Left lobe of liver (tissue), 2 donors: ENCODE results near the gene NBL1. TPM values are rescaled to one million over a fixed set of nuclear protein-coding genes. Genes with fewer than 3 reads are reported as not detected.
A peak's percentile ranks its signal among the peaks of the same experiment; 100 is the strongest.

Experiments
- ATAC-seq: fragments of 200-7000 bp; cut with Tn5 transposase; one replicate; pipeline ENCODE4 v1.9.1; 2020; ENCODE audit warnings: mild to moderate bottlenecking, moderate library complexity
- DNase-seq: peaks from one replicate; pipeline ENCODE4 v3.0.0-alpha.2; 2020; ENCODE audit warnings: low spot score
- total RNA-seq: library from RNA; stranded (reverse); gene quantifications from one replicate; pipeline ENCODE4 v1.2.1, GENCODE V29; 2021
- donor health status: DM: no; HTN: no; CAD: no; lungs with moderate emphysema.
- donor health status: DM: no; HTN: yes; CAD: no.

NBL1 gene, protein sequence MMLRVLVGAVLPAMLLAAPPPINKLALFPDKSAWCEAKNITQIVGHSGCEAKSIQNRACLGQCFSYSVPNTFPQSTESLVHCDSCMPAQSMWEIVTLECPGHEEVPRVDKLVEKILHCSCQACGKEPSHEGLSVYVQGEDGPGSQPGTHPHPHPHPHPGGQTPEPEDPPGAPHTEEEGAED
- 2.5 TPM for total RNA-seq

DNA sequence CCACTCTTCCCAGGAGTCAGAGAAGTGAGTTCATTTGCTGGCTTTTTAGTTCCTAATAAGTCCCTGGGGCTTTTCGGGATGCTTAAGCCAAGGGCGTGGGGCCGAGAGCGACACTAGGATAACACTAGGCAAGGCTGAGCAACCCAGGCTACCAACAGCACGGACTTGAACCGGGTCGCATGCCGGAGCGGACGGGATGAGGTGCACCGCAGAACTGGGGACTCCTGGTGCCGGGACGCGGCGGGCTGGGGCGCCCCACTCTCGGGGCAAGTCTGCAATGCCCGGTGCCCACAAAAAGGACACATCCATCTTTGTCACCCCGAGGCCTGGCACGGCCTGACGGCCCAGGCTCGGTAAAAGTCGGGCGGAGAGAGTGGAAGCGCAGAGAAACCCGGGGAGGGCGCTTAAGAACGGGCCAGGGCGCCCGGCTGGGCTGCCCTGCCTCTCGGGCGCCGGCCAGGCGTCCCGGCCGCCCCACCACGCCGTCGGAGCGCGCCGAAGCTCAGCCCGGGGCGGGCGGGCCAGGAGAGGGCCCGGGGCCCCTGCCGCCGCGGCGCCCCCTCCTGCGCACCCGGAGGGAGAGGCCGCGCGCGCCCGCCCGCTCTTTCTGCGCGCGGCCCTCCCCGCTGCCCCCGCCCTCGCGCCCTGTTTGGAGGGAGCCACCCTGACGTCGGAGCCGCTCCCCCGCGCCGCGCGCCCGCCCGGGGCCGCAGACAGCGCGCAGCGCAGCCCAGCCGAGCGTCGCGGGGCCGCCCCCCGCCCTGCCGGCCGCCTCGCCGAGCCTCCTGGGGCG lies at the start of gene NBL1:
NBL1 (plus strand) TSS at position 710 of the 793 bp plus-strand sequence. CDS start 10,720 bp downstream, outside the sequence.
- DNase-seq (no peak), ATAC-seq (peak; percentile 62)

DNA sequence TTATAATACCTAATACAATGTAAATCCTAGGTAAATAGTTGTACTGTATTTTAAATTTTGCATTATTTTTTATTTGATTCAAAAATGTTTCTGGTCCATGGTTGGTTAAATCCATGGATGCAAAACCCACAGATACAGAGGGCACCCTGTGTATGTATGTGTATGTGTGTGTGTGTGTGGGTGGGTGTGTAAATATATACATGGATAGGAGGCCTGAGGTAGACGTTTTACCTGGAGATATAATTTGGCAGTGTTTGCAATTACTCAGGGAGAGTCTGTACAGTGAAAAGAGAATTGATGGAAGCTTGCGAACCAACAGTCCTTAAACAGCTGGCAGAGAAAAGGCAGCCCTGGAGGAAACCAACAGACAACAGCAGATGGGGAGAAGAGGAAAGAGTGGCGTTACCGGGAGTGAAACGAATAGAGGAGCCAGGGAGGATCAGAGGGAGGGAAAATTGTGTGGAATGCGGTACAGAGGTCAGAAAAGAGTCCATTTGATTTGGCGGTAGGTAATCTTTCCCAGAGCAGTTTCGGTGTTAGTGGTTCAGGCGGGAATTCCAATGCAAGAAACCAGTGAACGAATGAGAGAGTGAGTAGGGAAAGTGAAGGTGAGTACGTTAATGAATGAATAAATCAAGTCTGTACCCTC lies 47.9 kb upstream of the NBL1 start:
- no peak for DNase-seq
- ATAC-seq, result peak; percentile 64

DNA sequence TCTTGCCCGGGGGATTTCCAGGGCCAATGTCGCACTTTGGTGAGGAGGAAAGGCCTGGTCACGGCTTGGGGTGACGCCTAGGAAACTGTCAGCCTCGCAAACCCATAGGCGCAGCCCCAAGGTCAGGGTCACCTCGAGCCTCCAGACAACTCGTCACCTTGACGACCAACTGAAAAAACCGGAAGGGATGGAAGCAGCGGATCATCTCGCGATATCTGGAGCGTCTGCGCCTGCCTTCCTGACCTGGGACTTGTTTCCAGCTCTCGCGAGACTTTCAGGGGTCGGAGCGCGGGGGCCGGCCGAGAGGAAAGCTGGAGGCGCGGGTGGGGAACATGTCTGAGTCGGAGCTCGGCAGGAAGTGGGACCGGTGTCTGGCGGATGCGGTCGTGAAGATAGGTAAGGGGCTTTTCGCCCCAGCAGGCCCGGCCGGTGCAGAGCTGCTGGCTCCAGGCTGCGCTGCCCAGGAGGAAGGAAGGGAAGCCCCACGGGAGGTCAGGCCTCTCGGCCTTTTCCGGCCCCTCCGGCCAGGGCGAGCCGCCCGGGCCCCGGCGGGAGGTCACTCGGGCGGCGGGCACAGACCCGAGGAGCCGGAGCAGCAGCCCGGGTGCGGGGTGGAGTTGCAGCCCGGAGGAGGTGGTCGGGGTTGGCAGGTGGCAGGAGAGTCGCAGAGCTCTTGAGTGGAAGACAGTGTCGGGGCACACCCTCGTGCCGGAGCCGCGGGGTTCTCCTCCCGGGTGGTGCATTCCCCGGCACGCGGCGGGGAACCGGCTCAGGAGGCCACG lies 47.2 kb upstream of the NBL1 start:
- peak; percentile 97 for DNase-seq
- peak; percentile 93 for ATAC-seq

DNA sequence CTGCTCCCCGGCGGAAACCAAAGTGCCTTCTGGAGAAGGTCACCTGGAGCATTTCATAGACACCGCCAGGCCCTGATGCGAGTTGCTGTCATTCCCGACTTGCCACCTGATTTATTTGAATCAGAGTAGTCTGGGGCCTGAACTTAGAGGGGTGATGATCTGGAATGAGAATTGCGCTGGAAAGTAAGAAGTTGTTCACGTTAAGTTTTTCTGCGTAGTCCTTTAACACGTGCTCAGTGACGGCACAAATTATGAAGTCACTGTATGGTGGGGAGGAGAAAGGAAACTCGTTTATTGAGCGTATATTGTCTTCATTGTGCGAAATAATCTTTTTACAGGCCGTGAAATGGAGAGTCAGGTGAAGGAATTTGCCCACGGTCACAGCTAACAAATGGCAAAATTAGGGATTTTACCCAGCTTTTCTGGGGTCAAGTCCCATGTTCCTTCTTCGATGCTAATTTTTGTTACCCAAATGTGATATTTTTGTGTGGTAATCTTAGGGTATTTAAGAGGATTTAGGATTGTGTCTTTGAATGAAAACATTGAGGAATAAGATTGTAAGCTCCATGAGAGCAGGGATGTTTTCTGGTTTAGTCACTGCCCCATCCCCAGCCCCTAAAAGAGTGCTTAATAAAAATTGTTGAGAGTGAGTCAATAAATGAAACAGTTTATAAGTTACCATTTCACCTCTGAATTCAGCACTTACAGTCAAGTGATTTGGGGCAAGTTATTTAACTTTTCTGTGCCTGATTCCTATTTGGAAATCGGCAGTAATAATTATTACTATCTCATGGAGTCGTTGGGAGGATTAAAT lies 46.4 kb upstream of the NBL1 start:
- no peak for DNase-seq
- no peak for ATAC-seq

DNA sequence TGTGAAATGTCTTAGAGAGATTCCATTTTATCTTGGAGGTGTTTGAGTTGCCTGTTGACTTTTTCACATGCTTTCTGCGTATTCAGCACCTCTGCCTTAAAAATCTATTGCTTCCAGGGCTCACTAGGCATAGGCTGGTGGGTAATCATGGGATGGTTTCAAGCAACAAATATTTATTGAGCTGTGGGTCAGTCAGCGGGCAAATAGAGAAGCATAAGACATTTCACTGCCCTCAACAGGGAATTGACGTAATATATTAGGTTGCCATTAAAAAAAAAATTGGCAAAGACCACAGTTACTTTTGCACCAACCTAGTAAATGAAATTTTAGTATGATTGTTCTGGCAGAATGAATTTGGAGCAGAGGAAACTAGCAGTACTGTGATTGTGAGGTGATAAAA lies 44.3 kb upstream of the NBL1 start:
- DNase-seq, result no peak

DNA sequence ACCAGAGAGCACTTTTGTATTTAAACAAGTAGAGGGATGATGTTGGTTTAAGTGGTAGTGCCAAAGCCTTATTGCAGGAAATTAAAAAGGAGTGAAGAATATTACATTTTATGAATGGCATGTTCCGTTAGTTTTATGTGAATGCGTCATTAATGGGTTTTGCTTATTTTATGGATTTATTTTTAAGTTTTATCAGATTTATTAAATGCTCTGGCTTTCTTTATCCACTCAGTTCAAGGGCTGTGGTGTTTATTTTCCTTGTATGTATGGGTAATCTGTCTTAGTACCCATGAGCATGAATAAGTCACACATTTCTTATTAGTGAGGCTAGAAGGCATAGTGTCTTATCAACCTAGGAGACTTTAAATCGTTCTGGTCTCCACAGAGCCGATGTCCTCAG lies 41.6 kb upstream of the NBL1 start:
- DNase-seq (no peak), ATAC-seq (no peak)

More for the DNA sequence above, 44.3 kb upstream of the NBL1 start:
- ATAC-seq, result no peak

DNA sequence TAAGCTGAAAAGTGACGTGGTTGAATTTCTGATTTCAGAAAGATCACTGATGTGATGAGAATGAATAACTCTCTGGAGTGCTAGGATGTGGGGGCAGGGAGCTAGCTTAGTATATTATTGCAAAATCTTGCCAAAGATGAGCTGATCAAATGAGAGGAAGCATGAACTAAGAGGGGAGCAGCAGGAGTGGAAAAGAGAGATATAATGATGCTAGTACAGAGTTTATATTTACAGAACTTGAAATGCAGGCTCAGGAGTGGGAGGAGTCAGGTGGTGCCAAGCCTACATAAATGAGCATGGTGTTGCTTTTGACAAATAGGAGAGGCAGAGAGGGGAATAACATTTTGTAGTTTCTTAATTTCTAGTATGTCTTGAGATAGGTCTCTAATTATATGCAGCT lies 38.1 kb upstream of the NBL1 start:
- peak; percentile 22 for ATAC-seq
- DNase-seq, result no peak

DNA sequence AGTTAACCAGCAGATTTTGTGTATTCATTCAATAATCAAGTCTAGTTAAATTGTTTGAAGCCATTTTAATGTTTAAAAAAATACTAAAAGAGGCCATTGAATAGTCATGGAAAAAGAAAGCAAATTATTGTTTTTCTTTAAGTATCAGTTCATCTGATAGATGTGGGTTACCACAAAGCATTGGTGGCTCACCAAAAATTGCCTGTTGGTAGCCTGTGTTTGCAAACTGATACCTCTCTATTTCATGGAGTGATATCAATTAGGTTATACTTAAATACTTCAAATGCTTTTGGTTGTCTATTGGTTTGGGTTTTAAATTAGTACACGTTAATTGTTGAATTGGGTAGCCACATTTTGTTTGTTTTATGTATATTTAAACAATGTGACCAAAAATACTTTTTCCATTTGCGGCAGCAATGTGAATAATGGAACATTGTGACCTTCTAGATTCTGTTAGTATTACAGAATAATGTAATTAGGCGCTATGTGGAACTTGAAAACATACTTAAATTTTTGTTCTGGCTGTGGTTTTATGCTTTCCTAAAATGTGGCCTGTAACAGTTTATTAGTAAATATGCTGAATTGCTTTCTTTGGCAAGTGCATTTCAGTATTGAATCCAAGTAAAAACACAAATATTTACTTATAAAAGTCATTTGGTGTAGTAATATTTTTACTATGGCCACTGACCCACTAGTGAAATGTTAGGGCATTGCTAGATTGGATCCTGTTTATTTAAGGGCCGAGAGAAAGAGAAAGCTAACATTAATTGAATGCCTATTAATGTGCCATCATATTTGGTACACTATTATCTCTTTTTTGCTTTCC lies 37.1 kb upstream of the NBL1 start:
- ATAC-seq, result peak; percentile 80
- no peak for DNase-seq

DNA sequence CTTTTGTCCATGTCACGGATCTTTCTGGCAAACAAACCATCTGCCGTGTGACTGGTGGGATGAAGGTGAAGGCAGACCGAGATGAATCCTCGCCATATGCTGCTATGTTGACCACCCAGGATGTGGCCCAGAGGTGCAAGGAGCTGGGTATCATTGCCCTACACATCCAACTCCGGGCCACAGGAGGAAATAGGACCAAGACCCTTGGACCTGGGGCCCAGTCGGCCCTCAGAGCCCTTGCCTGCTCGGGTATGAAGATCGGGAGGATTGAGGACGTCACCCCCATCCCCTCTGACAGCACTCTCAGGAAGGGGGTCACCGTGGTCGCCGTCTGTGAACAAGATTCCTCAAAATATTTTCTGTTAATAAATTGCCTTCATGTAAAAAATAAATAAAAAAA lies 35.9 kb upstream of the NBL1 start:
- DNase-seq (no peak), ATAC-seq (no peak)

DNA sequence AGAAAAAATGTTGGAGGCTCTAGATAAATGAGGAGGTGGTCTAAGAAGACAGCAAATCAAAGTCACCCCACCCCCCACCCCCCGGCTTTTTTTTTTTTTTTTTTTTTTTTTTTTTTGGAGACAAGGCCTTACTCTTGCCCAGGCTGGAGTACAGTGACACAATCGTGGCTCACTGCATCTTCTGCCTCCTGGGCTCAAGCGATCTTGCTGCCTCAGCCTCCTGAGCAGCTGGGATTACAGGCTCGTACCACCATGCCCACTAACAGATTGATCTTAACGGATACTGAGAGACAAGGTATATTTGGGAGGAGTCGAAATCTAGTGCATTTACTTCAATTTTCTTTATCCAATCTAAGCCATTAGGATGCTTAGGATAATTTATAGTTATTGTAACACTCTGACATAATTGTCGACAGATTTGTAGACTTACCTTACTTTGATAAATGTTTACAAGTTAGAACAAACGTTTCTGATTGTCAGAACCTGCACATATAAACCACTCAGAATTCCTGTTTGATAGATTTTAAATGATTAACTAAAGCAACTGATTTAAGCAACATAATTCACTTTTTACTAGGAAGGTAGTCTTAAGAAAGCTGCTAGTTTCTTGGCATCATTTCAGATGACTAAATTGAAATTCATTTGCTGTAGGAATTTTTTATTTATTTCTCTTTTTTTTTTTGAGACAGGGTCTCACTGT lies 33.7 kb upstream of the NBL1 start:
- DNase-seq (no peak), ATAC-seq (no peak)

DNA sequence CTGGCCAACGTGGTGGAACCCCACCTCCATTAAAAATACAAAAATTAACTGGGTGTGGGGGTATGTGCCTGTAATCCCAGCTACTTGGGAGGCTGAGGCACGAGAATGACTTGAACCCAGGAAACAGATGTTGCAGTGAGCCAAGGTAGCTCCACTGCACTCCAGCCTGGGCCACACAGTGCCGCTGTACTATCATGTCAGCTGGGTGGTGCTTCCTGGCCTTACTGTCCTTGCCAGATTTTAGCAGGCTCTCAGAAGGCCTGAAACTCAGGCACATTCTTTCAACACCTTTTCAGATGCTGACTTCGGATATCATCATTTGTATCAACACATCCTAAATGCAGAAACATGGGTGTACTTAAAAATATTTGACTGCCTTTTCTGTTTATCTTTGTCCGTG lies 31.6 kb upstream of the NBL1 start:
- DNase-seq, result no peak
- ATAC-seq, result no peak

DNA sequence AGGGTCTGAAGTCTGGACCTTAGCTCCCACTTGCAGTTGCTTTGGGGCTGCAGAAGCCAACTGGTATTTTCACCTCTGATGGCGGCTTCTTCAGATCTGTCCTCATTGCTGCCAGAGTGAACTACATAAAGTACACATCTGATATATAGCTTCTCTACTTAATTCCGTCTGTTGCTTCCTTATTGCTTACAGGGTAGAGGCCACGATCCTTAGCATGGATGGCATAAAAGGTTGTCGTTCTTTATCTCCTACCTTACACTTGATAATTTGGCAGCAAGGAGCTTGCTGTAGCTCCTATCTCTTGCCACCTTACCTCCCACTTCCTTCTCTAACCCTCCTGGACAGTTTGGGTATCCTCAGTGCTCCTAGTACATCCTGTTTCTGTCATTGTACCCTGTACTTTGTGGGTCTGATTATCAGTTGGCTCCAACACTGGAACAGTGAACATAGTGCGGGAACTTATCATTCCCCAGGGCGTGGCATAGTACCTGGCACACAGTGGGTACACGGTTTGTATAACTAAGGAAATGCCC lies 30.9 kb upstream of the NBL1 start:
- DNase-seq (no peak), ATAC-seq (no peak)

DNA sequence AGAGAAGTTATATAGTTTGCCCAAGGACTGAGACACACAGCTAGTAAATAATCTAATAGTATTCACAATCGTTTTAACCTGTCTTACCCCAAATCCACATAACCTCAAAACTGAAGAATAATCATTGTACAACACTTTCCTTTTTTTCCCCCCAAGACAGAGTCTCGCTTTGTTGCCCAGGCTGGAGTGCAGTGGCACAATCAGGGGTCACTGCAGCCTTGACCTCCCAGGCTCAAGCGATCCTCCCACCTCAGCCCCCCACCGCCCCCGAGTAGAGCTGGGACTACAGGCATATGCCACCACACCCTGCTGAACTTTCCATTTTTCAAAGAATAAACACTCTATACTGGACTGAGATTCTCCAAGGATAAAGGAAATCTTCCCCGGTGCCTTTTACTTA lies 28.7 kb upstream of the NBL1 start:
- DNase-seq, result no peak

DNA sequence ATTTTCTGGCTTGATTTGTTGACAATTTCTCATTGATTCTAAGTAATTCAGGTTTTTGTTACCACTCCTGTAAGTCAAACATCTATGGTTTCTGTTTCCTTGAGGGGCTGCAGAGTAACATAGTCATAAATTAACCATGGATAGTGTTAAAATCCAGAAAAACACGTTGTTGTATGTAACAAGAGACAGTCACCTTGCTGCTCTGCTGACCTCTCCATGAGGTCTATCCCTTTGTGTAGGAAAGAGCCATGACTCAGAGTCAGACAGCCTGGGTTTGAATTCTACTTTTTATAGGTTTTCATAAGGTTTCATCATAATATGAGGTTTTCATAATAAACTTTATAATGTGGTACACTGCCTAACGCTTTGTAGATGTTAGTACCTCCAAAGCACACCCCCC lies 27.6 kb upstream of the NBL1 start:
- DNase-seq, result no peak

More for the DNA sequence above, 28.7 kb upstream of the NBL1 start:
- no peak for ATAC-seq

DNA sequence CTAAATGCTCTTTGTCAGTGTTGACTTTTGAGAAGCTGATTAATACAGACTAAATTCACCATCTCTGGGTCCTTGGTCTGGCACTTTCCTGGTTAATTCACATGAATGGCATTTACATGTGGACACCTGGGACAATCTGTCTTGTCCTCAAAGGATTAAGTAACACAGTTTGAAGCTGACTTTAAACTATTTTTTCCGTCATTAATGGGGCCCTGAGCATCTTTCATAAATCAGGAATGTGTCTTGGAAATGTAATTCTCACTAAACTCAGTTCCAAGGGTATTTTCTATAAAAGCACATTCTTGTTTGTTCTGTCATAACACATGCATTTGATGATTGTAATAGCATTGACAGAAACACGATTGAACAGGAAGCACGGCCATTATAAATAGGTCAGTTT lies 26.7 kb upstream of the NBL1 start:
- no peak for ATAC-seq
- DNase-seq, result no peak

More for the DNA sequence above, 27.6 kb upstream of the NBL1 start:
- no peak for ATAC-seq

DNA sequence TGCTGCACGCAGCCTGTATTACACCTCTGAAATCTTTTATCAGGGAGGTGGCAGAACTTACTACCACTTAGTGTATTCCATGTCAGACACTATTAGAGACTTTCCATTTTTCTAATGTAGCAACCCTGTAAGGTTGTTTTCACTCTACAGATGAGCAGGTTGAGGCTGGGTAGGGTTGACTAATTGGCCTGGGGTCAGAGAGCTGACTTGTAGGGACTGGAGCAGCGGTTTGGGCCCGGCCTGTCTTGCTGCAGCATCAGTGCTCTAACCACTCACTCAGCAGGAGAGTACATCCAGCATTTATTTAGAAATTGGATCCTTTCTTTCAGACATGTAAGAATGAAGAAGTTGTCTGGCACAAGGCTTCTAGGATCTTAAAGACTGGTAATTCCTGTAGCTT lies 25.7 kb upstream of the NBL1 start:
- DNase-seq, result no peak
- ATAC-seq, result no peak

DNA sequence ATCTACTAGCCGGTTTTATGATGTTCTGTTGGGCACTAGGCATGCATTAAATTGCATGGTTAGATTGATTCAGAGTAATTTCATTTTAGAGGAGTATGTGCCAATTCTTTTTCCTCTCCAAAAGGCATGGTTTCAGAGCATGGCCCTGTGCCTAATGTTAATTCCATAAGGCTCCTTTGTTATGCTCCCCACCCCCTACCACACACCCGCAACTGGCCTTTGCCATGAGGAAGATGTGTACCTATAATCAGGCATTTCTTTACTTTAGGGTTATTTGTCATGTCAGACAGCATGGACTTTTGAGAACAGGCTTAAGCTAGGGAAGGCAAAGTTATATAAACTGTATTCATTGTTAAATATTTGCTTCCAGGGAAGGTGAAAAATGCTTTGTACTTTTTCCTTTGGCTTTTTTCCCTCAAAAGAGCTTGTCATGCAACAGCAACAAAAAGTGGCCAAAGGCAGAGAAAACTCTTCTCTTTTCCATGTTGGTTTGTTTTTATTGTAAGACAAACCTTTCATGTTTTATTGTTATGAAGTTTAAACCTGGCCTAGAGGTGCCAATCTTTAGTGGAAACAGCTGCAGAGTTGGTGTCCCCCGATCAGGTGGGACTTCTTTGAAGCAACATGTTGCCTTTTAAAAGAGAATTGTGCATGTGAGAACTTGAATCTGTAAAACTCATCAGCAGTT lies 24.3 kb upstream of the NBL1 start:
- DNase-seq (no peak), ATAC-seq (peak; percentile 54)

DNA sequence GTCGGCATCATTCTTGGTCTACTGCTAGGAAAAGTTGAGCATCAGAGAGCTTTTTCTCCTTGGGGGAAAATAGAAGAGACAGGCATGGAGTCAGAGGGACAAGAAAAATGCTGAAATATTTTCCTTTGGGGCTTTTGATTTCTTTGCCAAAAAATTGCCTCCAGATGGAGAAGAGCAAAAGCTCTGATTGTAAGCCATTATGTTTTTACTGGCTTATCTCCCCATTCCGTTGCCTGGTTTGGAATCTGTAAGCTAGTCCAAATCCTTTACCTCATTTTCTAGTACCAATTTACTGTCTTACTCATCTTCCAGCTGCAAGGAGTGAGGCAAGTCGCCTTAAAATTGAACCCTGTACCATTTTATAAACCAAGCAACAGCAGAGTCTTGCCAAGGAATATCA lies 23.3 kb upstream of the NBL1 start:
- no peak for DNase-seq
- ATAC-seq, result no peak
